ENCODE measurements around the gene PLEKHG4B.
"Not testable (repeated sequence)": the region's sequence is repeated elsewhere in the genome, so short reads cannot be mapped to it uniquely, and the experiment has no call there.

Gene PLEKHG4B, protein sequence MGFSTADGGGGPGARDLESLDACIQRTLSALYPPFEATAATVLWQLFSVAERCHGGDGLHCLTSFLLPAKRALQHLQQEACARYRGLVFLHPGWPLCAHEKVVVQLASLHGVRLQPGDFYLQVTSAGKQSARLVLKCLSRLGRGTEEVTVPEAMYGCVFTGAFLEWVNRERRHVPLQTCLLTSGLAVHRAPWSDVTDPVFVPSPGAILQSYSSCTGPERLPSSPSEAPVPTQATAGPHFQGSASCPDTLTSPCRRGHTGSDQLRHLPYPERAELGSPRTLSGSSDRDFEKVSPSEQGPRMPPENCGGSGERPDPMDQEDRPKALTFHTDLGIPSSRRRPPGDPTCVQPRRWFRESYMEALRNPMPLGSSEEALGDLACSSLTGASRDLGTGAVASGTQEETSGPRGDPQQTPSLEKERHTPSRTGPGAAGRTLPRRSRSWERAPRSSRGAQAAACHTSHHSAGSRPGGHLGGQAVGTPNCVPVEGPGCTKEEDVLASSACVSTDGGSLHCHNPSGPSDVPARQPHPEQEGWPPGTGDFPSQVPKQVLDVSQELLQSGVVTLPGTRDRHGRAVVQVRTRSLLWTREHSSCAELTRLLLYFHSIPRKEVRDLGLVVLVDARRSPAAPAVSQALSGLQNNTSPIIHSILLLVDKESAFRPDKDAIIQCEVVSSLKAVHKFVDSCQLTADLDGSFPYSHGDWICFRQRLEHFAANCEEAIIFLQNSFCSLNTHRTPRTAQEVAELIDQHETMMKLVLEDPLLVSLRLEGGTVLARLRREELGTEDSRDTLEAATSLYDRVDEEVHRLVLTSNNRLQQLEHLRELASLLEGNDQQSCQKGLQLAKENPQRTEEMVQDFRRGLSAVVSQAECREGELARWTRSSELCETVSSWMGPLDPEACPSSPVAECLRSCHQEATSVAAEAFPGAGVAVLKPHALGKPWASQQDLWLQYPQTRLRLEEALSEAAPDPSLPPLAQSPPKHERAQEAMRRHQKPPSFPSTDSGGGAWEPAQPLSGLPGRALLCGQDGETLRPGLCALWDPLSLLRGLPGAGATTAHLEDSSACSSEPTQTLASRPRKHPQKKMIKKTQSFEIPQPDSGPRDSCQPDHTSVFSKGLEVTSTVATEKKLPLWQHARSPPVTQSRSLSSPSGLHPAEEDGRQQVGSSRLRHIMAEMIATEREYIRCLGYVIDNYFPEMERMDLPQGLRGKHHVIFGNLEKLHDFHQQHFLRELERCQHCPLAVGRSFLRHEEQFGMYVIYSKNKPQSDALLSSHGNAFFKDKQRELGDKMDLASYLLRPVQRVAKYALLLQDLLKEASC (N-terminal part only)

DNA sequence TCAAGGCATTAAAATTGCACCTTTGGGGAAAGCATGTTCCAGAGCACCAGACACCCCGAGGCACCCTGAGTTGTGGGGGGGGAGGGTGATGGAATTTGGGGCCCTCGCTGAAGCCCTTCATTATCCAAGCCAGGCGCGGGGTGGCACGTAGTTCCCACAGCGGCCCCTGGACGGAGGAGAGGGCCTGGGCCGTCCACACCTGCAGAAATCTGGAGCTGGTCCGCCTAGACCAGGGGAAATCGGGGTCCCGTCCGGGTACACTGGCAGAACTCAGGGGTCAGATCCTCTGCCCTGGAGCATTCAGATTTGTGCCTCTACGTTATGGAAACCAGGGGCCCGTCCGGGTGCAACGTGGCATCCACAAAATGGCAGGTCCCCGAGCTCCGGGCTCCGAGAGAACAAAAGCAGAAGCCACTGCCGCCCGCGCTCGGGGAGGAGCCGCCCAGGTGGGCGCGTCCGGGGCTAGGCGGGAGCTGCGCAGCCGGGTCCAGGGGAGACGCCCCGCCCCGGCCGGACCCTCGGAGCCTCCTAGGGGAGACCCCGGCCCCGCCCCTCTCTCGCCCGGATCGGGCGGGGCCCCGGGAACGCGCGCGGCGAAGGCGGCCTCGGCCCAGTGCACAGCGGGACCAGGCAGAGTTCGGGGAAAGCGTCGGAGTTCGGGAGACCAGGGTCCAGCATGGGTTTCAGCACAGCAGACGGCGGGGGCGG, at the start of gene PLEKHG4B:
Gene PLEKHG4B (plus strand): TSS at position 613 of the 708 bp plus-strand sequence. CDS start 64 bp downstream, at position 677.
- H3F3A ChIP-seq (ENCODE audit: insufficient read depth) = no peaks in the 10 kb centered on the region
- no peaks in the 10 kb centered on the region for H3K27me3 ChIP-seq (ENCODE audit: low read length)
- no peaks in the 10 kb centered on the region for H3K79me2 ChIP-seq (ENCODE audit: insufficient read depth, low read length)
- H3K4me2 ChIP-seq (ENCODE audit: low read depth, low read length, poor library complexity, severe bottlenecking) = no peak within 1 kb of the TSS
- no peaks in the 10 kb centered on the region for H4K20me1 ChIP-seq (ENCODE audit: low read depth, low read length)
- no peak within 1 kb of the TSS for H3K9ac ChIP-seq (ENCODE audit: low read length)
- H3K9me2 ChIP-seq (replicated peaks; ENCODE audit: insufficient read depth, low read length) = no peaks in the 10 kb centered on the region
- no peak within 1 kb of the TSS for H3K4me3 ChIP-seq (ENCODE audit: insufficient read depth, low read length, poor library complexity, severe bottlenecking)
- H2AFZ ChIP-seq (ENCODE audit: low read depth, low read length, severe bottlenecking) = no peak within 1 kb of the TSS
- H3K27ac ChIP-seq (ENCODE audit: low read depth, low read length) = no peak within 1 kb of the TSS
- H3K9me3 ChIP-seq (ENCODE audit: insufficient read depth, low read length) = no peaks in the 10 kb centered on the region
- no peak for TF ChIP-seq EZH2phosphoT487 (conservative IDR thresholded peaks at IDR 0.05; ENCODE audit: low read length)
- TF ChIP-seq, protein P1, sequence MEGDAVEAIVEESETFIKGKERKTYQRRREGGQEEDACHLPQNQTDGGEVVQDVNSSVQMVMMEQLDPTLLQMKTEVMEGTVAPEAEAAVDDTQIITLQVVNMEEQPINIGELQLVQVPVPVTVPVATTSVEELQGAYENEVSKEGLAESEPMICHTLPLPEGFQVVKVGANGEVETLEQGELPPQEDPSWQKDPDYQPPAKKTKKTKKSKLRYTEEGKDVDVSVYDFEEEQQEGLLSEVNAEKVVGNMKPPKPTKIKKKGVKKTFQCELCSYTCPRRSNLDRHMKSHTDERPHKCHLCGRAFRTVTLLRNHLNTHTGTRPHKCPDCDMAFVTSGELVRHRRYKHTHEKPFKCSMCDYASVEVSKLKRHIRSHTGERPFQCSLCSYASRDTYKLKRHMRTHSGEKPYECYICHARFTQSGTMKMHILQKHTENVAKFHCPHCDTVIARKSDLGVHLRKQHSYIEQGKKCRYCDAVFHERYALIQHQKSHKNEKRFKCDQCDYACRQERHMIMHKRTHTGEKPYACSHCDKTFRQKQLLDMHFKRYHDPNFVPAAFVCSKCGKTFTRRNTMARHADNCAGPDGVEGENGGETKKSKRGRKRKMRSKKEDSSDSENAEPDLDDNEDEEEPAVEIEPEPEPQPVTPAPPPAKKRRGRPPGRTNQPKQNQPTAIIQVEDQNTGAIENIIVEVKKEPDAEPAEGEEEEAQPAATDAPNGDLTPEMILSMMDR (IDR thresholded peaks at IDR 0.05; ENCODE audit: insufficient read depth, low read length, poor library complexity, severe bottlenecking) = no peak
- no peaks in the 10 kb centered on the region for H3K36me3 ChIP-seq (ENCODE audit: low read length)

DNA sequence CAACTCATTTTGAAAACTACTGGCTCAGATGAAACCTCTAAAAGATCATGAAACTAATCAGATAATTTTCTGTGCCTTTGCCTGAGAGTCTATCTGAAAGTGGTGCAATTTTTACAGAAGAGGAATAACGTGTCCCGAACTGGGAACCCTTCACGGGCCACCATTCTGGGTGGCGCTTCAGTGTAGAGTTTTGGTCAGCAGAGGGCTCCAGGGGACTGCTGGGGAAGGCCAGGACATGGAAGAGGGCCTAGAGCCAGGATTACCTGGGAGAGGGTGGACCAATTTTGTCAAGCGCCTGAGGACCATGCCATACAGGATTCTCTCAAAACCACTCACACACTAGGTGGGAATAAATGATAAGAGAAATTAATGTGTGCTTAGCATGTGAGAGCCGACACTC, 49.7 kb upstream of the PLEKHG4B start:
- H3K27me3 ChIP-seq (ENCODE audit: low read length) = no peaks in the 10 kb centered on the region
- no peak overlapping the region for H3K4me3 ChIP-seq (ENCODE audit: insufficient read depth, low read length, poor library complexity, severe bottlenecking)
- H2AFZ ChIP-seq (ENCODE audit: low read depth, low read length, severe bottlenecking) = no peak overlapping the region
- no peaks in the 10 kb centered on the region for H3K36me3 ChIP-seq (ENCODE audit: low read length)
- H3K27ac ChIP-seq (ENCODE audit: low read depth, low read length) = no peak overlapping the region
- H3K9ac ChIP-seq (ENCODE audit: low read length) = no peak overlapping the region
- no peak overlapping the region for H3K4me2 ChIP-seq (ENCODE audit: low read depth, low read length, poor library complexity, severe bottlenecking)
- no peaks in the 10 kb centered on the region for H3K9me3 ChIP-seq (ENCODE audit: insufficient read depth, low read length)
- no peaks in the 10 kb centered on the region for H3F3A ChIP-seq (ENCODE audit: insufficient read depth)
- TF ChIP-seq, protein P1 (IDR thresholded peaks at IDR 0.05; ENCODE audit: insufficient read depth, low read length, poor library complexity, severe bottlenecking) = no peak
- no peak for TF ChIP-seq EZH2phosphoT487 (conservative IDR thresholded peaks at IDR 0.05; ENCODE audit: low read length)
- H3K9me2 ChIP-seq (replicated peaks; ENCODE audit: insufficient read depth, low read length) = no peaks in the 10 kb centered on the region
- no peaks in the 10 kb centered on the region for H4K20me1 ChIP-seq (ENCODE audit: low read depth, low read length)
- H3K79me2 ChIP-seq (ENCODE audit: insufficient read depth, low read length) = no peaks in the 10 kb centered on the region

DNA sequence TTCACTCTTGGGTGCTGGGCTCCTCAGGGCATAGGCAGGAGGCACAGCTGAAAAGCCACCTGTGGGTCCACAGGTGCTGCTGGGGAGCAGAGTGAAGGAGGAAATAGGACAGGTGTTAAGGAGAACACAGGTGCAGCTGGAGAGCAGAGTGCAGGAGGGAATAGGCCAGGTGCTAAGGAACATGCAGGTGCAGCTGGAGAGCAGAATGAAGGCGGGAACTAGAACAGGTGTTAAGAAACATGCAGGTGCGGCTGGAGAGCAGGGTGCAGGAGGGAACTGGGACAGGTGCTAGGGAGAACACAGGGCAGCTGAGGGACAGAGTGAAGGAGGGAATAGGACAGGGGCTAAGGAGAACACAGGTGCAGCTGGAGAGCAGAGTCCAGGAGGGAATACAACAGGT, 43.8 kb upstream of the PLEKHG4B start:
- Histone ChIP-seq H3K36me3 (ENCODE audit: low read length) (no peaks in the 10 kb centered on the region), H3K9me3 (ENCODE audit: insufficient read depth, low read length) (0 out of 2 replicates have a peak, but pooled peaks cover 4% of the 10 kb centered on the region), H3F3A (ENCODE audit: insufficient read depth) (no peaks in the 10 kb centered on the region), H3K9ac (ENCODE audit: low read length) (no peak overlapping the region), H3K9me2 (replicated peaks; ENCODE audit: insufficient read depth, low read length) (no peaks in the 10 kb centered on the region), H3K79me2 (ENCODE audit: insufficient read depth, low read length) (no peaks in the 10 kb centered on the region), H3K4me3 (ENCODE audit: insufficient read depth, low read length, poor library complexity, severe bottlenecking) (no peak overlapping the region), H3K4me2 (ENCODE audit: low read depth, low read length, poor library complexity, severe bottlenecking) (no peak overlapping the region), H2AFZ (ENCODE audit: low read depth, low read length, severe bottlenecking) (no peak overlapping the region), H4K20me1 (ENCODE audit: low read depth, low read length) (no peaks in the 10 kb centered on the region), H3K27ac (ENCODE audit: low read depth, low read length) (no peak overlapping the region), H3K27me3 (ENCODE audit: low read length) (no peaks in the 10 kb centered on the region)
- no peak for TF ChIP-seq EZH2phosphoT487 (conservative IDR thresholded peaks at IDR 0.05; ENCODE audit: low read length)
- TF ChIP-seq, protein P1 (IDR thresholded peaks at IDR 0.05; ENCODE audit: insufficient read depth, low read length, poor library complexity, severe bottlenecking) = no peak

DNA sequence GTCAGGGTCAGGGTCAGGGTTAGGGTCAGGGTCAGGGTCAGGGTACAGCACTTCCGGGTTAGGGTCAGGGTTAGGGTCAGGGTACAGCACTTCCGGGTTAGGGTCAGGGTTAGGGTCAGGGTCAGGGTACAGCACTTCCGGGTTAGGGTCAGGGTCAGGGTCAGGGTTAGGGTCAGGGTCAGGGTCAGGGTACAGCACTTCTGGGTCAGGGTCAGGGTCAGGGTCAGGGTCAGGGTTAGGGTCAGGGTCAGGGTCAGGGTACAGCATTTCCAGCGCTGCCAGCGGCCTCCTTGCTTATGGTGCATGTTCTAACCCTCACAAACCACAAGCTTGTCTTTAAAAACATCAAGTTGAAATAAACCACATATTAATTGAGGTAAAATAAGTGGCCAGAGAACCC, 42.4 kb upstream of the PLEKHG4B start:
- not testable (repeated sequence) for H4K20me1 ChIP-seq (ENCODE audit: low read depth, low read length); H3K9me2 ChIP-seq (replicated peaks; ENCODE audit: insufficient read depth, low read length); H3K36me3 ChIP-seq (ENCODE audit: low read length); H3K9ac ChIP-seq (ENCODE audit: low read length); H2AFZ ChIP-seq (ENCODE audit: low read depth, low read length, severe bottlenecking); H3K9me3 ChIP-seq (ENCODE audit: insufficient read depth, low read length); H3K27ac ChIP-seq (ENCODE audit: low read depth, low read length); H3K79me2 ChIP-seq (ENCODE audit: insufficient read depth, low read length); H3K4me3 ChIP-seq (ENCODE audit: insufficient read depth, low read length, poor library complexity, severe bottlenecking); H3K4me2 ChIP-seq (ENCODE audit: low read depth, low read length, poor library complexity, severe bottlenecking); H3F3A ChIP-seq (ENCODE audit: insufficient read depth); H3K27me3 ChIP-seq (ENCODE audit: low read length)
